Mesenchymal stem cell (in vitro differentiated cells and primary cell): Measurements from ENCODE around the gene HMX1.

Experiments
- DNase-seq: peaks from one replicate; pipeline ENCODE4 v3.0.0-alpha.2; 2013
- H2AFZ ChIP-seq: one replicate; pipeline ENCODE4 v1.6.1; 2013; ENCODE audit warnings: low read depth, mild to moderate bottlenecking, control low read depth, inconsistent platforms, low read length, moderate library complexity
- H2AK5ac ChIP-seq: 2 replicates; pipeline ENCODE4 v1.6.1; 2013; ENCODE audit warnings: low read length, moderate library complexity, mild to moderate bottlenecking, inconsistent platforms; ENCODE audit not compliant: severe bottlenecking
- H2BK120ac ChIP-seq: one replicate; pipeline ENCODE4 v1.6.1; 2013; ENCODE audit warnings: low read depth, mild to moderate bottlenecking, inconsistent platforms, low read length, moderate library complexity
- H2BK12ac ChIP-seq, 2 experiments: one replicate each; pipeline ENCODE4 v1.6.1; 2013; ENCODE audit warnings: inconsistent platforms in 2 of 2, low read length in 2 of 2, mild to moderate bottlenecking in 2 of 2, moderate library complexity in 2 of 2, control low read depth in 1 of 2
- H2BK15ac ChIP-seq: one replicate; pipeline ENCODE4 v1.6.1; 2013; ENCODE audit warnings: mild to moderate bottlenecking, low read depth, inconsistent platforms; ENCODE audit not compliant: poor library complexity, severe bottlenecking
- H2BK5ac ChIP-seq: 2 replicates; pipeline ENCODE4 v1.6.1; 2013; ENCODE audit warnings: low read depth, mild to moderate bottlenecking, low read length, control low read depth, inconsistent platforms; ENCODE audit not compliant: poor library complexity, severe bottlenecking
- H3K14ac ChIP-seq, 2 experiments: one replicate each; pipeline ENCODE4 v1.6.1; 2013; ENCODE audit warnings: inconsistent platforms in 2 of 2, low read length in 2 of 2, control low read depth in 1 of 2, mild to moderate bottlenecking in 1 of 2, moderate library complexity in 1 of 2
- H3K18ac ChIP-seq, 2 experiments: one replicate each; pipeline ENCODE4 v1.6.1; 2013; ENCODE audit warnings: inconsistent platforms in 2 of 2, low read length in 2 of 2, control low read depth in 1 of 2, low read depth in 1 of 2, mild to moderate bottlenecking in 1 of 2
- H3K23ac ChIP-seq, 2 experiments: one replicate each; pipeline ENCODE4 v1.6.1; 2013; ENCODE audit warnings: inconsistent platforms in 2 of 2, low read length in 2 of 2, mild to moderate bottlenecking in 2 of 2, moderate library complexity in 2 of 2, control low read depth in 1 of 2
- H3K27ac ChIP-seq: 2 replicates; pipeline ENCODE4 v1.5.1; 2013; ENCODE audit warnings: mild to moderate bottlenecking, moderate library complexity, low read length, control low read depth, inconsistent platforms; ENCODE audit not compliant: poor library complexity, severe bottlenecking
- H3K27me3 ChIP-seq, 2 experiments: 2 replicates each; pipeline versions ENCODE4 v1.6.1 to v1.7.0; 2013; ENCODE audit warnings: low read length in 2 of 2, mild to moderate bottlenecking in 2 of 2, moderate library complexity in 2 of 2, control low read depth in 1 of 2, inconsistent platforms in 1 of 2; ENCODE audit not compliant: control insufficient read depth in 1 of 2, insufficient read depth in 1 of 2
- H3K36me3 ChIP-seq, 2 experiments: 2 replicates each; pipeline versions ENCODE4 v1.6.1 to v1.7.0; 2013; ENCODE audit warnings: low read length in 2 of 2, control low read depth in 1 of 2, inconsistent platforms in 1 of 2, low read depth in 1 of 2, mild to moderate bottlenecking in 1 of 2; ENCODE audit not compliant: insufficient read depth in 2 of 2, control insufficient read depth in 1 of 2
- H3K4ac ChIP-seq, 2 experiments: one replicate each; pipeline ENCODE4 v1.6.1; 2013; ENCODE audit warnings: inconsistent platforms in 2 of 2, low read length in 2 of 2, mild to moderate bottlenecking in 2 of 2, moderate library complexity in 2 of 2, control low read depth in 1 of 2, low read depth in 1 of 2
- H3K4me1 ChIP-seq: 2 replicates; pipeline ENCODE4 v1.6.1; 2013; ENCODE audit warnings: low read depth, low read length, control low read depth; ENCODE audit not compliant: control insufficient read depth, insufficient read depth
- H3K4me2 ChIP-seq: 2 replicates; pipeline ENCODE4 v1.6.1; 2013; ENCODE audit warnings: low read length, mild to moderate bottlenecking, inconsistent platforms; ENCODE audit not compliant: poor library complexity, severe bottlenecking
- H3K4me3 ChIP-seq, 2 experiments: 2 replicates each; pipeline versions ENCODE4 v1.5.1 to v1.7.0; 2013; ENCODE audit warnings: low read length in 2 of 2, mild to moderate bottlenecking in 2 of 2, control low read depth in 1 of 2, low read depth in 1 of 2; ENCODE audit not compliant: insufficient read depth in 1 of 2
- H3K79me1 ChIP-seq: replicated peaks from 2 replicates; pipeline ENCODE4 v1.6.1; 2013; ENCODE audit warnings: mild to moderate bottlenecking, control low read depth, low read length, inconsistent platforms; ENCODE audit not compliant: poor library complexity, severe bottlenecking
- H3K9ac ChIP-seq: 2 replicates; pipeline ENCODE4 v1.7.0; 2013; ENCODE audit warnings: mild to moderate bottlenecking, low read length, moderate library complexity
- H3K9me3 ChIP-seq: 2 replicates; pipeline ENCODE4 v1.7.0; 2013; ENCODE audit warnings: mild to moderate bottlenecking, low read length; ENCODE audit not compliant: control insufficient read depth
- H4K8ac ChIP-seq: one replicate; pipeline ENCODE4 v1.6.1; 2013; ENCODE audit warnings: inconsistent platforms, mild to moderate bottlenecking, low read length, moderate library complexity
- H4K91ac ChIP-seq: one replicate; pipeline ENCODE4 v1.6.1; 2013; ENCODE audit warnings: mild to moderate bottlenecking, low read length, inconsistent platforms
- WGBS: methylation state at CpG from one replicate; pipeline ENCODE4 v1.1.7; 2013; ENCODE audit warnings: mixed read lengths; 5-methylcytosine and 5-hydroxymethylcytosine counted together

The HMX1 gene

DNA sequence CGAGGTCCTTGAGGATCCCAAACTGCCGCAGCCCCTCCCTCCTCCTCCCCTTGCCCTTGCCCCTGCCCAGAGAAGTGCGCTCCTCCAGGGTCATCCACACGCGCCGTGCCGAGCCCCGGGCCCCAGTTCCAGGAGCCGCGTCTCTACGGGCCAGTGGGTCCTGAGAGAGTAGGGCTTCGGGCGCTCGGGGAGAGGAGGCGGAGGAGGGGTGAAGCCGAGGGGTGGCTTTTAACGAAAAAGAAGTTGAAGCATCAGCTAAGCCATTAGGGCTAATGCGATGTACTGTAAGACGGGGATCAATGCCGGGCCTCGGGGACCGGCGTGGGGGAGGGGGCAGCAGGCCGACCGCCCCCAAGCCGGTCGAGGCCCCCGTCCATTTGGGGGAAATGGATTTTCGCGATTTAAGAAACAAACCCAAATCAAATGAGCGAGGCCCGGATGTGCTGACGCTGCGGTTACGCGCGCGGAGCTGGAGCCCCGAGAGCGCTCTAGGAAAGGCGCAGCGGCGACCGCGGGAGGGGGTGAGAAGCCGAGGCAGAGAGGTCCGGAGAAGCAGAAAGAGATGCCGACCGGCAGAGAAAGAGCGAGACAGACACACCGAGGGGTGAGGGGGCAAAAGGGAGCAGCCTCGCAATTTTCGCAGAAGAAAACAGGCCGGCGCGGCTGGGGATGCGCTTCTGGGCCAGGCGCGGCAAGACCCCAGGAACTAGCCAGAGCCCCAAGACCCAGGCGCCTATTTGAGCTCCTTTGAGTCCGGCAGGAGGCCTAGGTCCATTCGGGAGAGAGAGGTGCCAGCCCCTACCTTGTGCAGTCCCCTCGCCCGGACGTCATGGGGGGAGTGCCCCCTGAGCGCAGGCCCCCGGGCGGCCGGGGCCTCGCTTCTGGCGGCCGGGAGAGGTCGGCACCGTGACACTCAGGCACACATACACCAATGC, 13.6 kb downstream of the HMX1 start:
- no peak overlapping the region for H4K91ac ChIP-seq

DNA sequence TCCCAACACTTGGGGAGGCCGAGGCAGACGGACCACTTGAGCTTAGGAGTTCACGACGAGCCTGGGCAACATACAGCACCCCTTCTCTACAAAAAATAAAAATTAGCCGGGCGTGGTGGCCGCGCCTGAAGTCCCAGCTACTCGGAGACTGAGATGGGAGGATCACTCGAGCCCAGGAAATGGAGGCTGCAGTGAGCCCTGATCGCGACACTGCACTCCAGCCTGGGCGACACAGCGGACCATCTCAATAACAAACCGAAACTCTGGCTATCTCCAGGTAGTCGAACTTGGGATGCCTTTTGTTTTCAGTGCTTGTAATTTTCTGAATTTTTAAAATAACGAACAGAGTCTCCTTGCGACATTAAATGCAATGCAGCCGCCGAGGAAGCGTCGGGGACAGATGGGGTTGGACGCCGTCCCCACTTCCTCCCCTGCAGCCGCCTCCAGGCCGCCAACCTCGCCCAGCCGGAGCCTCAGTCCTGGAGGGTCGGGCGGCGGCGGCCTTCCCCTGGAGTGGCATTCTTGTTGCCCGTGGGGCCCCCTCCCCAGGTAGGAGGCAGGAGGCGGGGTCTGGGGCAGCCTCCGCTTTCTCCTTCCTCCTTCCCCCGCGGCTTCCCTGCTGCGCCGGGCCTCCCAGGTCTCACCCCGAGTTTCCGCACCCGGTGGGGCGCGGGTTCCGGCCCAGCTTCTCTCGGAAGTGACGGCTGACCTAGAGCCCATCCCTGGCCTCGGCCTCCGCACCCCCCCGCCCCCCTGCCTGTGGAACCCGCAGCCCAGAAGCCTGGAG, 14.6 kb downstream of the HMX1 start:
- H3K4me3 ChIP-seq = no peak overlapping the region
- H2AK5ac ChIP-seq = no peak overlapping the region
- H3K27ac ChIP-seq = no peak overlapping the region
- H3K27me3 ChIP-seq = peaks cover 0 to 92% of the 10 kb centered on the region in 2 experiments
- WGBS = 27% methylated on average over 49 of the region's 51 CpGs
- no peak for DNase-seq
- no peak overlapping the region for H3K4me2 ChIP-seq
- H3K23ac ChIP-seq = no peak overlapping the region
- no peak overlapping the region for H2BK15ac ChIP-seq
- H4K91ac ChIP-seq = no peak overlapping the region
- no peak overlapping the region for H4K8ac ChIP-seq
- H2AFZ ChIP-seq = no peak overlapping the region
- H3K4ac ChIP-seq = no peak overlapping the region
- no peak overlapping the region for H3K14ac ChIP-seq
- no peaks in the 10 kb centered on the region for H3K79me1 ChIP-seq
- H2BK5ac ChIP-seq = no peak overlapping the region
- no peak overlapping the region for H2BK12ac ChIP-seq
- no peak overlapping the region for H2BK120ac ChIP-seq
- no peak overlapping the region for H3K18ac ChIP-seq
- no peak overlapping the region for H3K9ac ChIP-seq
- H3K4me1 ChIP-seq = no peaks in the 10 kb centered on the region
- H3K36me3 ChIP-seq = no peaks in the 10 kb centered on the region
- H3K9me3 ChIP-seq = no peaks in the 10 kb centered on the region

More for the DNA sequence above, 13.6 kb downstream of the HMX1 start:
- no peak overlapping the region for H3K18ac ChIP-seq
- H2AFZ ChIP-seq = no peak overlapping the region
- H2BK15ac ChIP-seq = no peak overlapping the region
- DNase-seq = no peak
- H3K9me3 ChIP-seq = no peaks in the 10 kb centered on the region
- no peaks in the 10 kb centered on the region for H3K36me3 ChIP-seq
- H3K4me2 ChIP-seq = no peak overlapping the region
- no peak overlapping the region for H2BK12ac ChIP-seq
- no peak overlapping the region for H3K9ac ChIP-seq
- no peak overlapping the region for H2AK5ac ChIP-seq
- H3K4me1 ChIP-seq = no peaks in the 10 kb centered on the region
- WGBS = 20% methylated on average over 74 of the region's 74 CpGs
- no peak overlapping the region for H3K4me3 ChIP-seq
- peaks cover 0 to 92% of the 10 kb centered on the region in 2 experiments for H3K27me3 ChIP-seq
- no peak overlapping the region for H4K8ac ChIP-seq
- H3K23ac ChIP-seq = no peak overlapping the region
- H3K14ac ChIP-seq = no peak overlapping the region
- no peak overlapping the region for H2BK120ac ChIP-seq
- H3K27ac ChIP-seq = no peak overlapping the region
- no peak overlapping the region for H2BK5ac ChIP-seq
- H3K79me1 ChIP-seq = no peaks in the 10 kb centered on the region
- no peak overlapping the region for H3K4ac ChIP-seq

DNA sequence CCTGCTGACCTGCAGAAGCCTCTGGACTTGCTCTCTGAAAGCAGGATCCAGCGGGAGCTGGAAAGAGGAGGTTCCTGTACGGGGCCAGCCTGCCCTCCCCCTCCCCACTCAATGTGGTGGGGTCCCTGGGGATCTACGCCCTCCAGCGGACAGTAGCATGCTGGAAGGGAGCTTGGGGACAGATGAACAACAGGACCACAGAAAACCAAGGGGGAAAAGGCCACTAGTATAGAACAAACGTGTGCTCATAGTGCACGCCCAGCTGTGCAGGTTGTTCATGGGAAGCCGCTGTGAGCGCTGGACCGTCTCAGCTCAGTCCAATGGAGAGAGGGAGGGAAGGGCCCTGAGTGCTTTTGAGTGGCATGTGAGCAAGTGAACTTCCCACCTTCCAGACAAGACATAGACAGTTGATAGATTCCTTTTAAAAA, 15.8 kb downstream of the HMX1 start:
- H3K18ac ChIP-seq = no peak overlapping the region
- no peak overlapping the region for H4K91ac ChIP-seq
- no peak overlapping the region for H2AK5ac ChIP-seq
- no peak for DNase-seq
- no peak overlapping the region for H2BK12ac ChIP-seq
- H3K4me1 ChIP-seq = no peaks in the 10 kb centered on the region
- H3K4ac ChIP-seq = no peak overlapping the region
- H3K14ac ChIP-seq = no peak overlapping the region
- H2BK15ac ChIP-seq = no peak overlapping the region
- 20% methylated on average over 7 of the region's 9 CpGs for WGBS
- peaks cover 0 to 88% of the 10 kb centered on the region in 2 experiments for H3K27me3 ChIP-seq
- H3K36me3 ChIP-seq = no peaks in the 10 kb centered on the region
- no peak overlapping the region for H2BK120ac ChIP-seq
- H3K23ac ChIP-seq = no peak overlapping the region
- no peak overlapping the region for H2BK5ac ChIP-seq
- no peaks in the 10 kb centered on the region for H3K9me3 ChIP-seq
- no peaks in the 10 kb centered on the region for H3K79me1 ChIP-seq
- no peak overlapping the region for H3K4me2 ChIP-seq
- H2AFZ ChIP-seq = no peak overlapping the region
- no peak overlapping the region for H4K8ac ChIP-seq
- H3K27ac ChIP-seq = no peak overlapping the region
- H3K9ac ChIP-seq = no peak overlapping the region
- no peak overlapping the region for H3K4me3 ChIP-seq

DNA sequence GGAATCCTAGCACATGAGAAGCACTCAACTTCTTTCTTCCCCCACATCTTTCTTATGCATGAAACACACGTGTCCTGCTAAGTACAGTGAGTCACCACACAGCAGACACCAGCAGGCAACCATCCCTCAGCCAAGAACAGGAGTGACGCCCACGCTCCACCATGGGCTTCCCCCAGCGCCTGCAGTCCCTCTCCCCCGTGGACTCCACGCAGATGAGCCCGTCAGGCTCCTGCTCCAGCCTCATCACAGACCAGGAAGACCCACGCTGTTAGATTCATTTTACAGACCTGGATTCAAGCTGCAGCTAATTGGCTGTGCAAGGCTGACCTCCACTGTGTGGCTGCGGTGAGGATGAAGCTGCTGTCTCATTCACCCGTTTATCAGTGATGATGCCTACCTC, 16.7 kb downstream of the HMX1 start:
- H3K14ac ChIP-seq = no peak overlapping the region
- no peak overlapping the region for H2BK15ac ChIP-seq
- no peak overlapping the region for H3K23ac ChIP-seq
- H2BK12ac ChIP-seq = no peak overlapping the region
- no peak overlapping the region for H4K8ac ChIP-seq
- no peak overlapping the region for H4K91ac ChIP-seq
- no peak overlapping the region for H2AFZ ChIP-seq
- H3K18ac ChIP-seq = no peak overlapping the region
- H3K4me3 ChIP-seq = no peak overlapping the region
- H3K4me1 ChIP-seq = no peaks in the 10 kb centered on the region
- no peak for DNase-seq
- H2AK5ac ChIP-seq = no peak overlapping the region
- H3K27ac ChIP-seq = no peak overlapping the region
- no peak overlapping the region for H2BK5ac ChIP-seq
- no peaks in the 10 kb centered on the region for H3K79me1 ChIP-seq
- WGBS = 23% methylated on average over 10 of the region's 10 CpGs
- H3K27me3 ChIP-seq = peaks cover 0 to 82% of the 10 kb centered on the region in 2 experiments
- no peak overlapping the region for H2BK120ac ChIP-seq
- no peak overlapping the region for H3K9ac ChIP-seq
- H3K36me3 ChIP-seq = no peaks in the 10 kb centered on the region
- no peak overlapping the region for H3K4me2 ChIP-seq
- no peaks in the 10 kb centered on the region for H3K9me3 ChIP-seq
- no peak overlapping the region for H3K4ac ChIP-seq
